NCI-H748 (cell line): ENCODE results near the gene SLC35E3.

Experiments used
- DNase-seq: peaks from one replicate; lab custom pipeline; 2025; ENCODE audit not compliant: unreplicated experiment; lab: John Stamatoyannopoulos, UW

The SLC35E3 gene

DNA sequence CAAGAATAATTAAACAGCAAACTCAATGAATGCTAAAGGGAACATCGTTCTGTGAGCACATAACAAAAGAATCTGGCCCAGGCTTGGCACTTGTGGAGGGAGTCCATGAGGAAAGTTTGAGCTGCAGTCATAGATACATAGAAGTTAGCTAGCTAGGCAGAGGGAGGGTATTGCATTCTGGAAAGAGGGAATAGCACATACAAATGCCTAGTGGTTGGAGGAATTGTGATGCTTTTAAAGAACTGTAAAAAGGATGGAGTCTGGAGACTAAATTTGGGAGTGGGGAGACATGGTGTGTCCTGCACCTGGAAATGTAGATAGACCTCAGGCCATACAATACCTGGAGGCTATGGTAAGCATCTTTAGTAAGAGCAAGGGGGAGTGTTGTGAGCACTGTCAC lies 24.0 kb downstream of the SLC35E3 start:
- no peak for DNase-seq

DNA sequence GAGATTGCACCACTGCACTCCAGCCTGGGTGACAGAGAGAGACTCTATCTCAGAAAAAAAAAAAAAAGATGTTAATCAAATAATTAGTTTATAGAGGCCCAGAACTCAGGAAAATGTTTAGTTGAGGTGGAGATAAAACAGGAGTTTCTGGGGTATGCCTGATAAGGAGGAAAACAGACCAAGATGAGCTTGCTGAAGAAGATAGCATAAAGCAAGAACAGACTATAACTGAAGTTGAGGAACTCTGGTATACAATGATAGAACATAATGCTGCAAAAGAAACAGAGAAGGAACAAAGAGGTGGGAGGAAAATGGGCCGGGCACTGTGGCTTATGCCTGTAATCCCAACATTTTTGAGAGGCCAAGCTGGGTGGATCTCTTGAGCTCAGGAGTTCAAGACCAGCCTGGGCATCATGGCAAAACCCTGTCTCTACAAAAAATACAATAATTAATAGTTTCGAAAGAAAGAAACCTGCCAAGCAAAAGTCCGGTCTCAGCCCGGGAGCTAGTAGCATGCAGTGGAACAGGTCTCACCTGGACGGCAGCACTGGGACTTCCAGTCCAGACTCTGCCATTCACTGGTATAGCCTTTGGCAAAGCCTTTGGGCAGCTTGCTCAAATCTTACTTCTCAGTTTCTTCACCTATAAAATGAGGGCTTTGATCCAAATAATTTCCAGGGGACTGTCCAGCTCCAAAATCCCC lies 25.4 kb downstream of the SLC35E3 start:
- no peak for DNase-seq

DNA sequence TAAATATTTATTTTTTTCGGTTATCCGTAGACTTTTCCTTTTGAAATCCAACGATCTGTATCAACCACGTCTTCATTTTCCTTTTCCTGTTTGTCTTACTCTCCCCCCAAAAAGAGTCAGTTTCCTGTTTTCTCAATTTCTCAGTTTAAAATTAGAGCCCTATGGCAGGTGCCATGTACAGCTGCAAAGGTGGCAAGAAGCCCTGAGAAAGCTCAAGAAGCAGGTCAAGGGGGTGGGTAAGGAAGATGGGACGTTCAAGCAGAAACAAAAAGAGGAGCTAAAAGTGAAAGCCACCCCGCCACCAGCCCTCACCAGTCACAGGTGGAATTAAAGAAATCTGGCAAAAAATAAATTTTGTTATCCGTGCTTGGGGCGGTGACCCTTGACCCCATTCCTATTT lies 26.7 kb downstream of the SLC35E3 start:
- no peak for DNase-seq

DNA sequence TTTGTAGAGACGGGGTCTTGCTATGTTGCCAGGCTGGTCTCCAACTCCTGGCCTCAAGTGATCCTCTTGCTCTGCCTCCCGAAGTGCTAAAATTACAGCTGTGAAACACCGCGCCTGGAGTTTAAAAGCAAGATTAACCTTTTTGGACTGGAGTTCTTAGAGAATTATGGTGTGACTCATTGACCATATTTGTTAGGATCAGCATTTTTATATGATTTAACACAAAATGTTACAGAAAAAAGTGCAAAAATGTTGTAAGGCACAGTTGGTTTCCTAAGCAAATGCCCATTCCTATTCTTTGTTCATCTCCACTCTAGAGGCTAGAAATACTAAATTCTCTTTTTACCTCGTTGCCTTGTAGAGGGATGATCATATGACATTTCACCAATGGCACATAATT lies 27.6 kb downstream of the SLC35E3 start:
- no peak for DNase-seq

DNA sequence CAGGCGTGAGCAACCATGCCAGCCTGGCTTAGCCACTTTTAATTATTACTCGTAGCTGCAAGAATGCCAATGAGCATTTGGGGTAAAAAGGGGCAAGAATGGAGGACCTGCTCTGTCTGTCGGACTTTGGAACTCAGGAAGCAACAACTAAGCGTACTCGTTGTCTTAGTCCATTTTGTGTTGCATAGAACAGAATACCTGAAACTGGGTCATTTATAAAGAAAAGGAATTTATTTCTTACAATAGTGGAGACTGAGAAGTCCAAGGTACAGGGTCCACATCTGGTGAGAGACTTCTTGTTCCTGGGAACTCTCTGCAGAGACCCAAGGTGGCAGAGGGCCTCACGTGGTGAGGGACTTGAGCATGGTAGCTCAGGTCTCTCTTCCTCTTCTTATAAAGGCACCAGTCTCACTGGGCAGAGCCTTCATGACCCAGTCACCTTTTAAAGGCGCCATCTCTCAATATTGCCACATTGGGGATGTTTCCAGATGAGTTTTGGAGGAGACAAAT lies 29.2 kb downstream of the SLC35E3 start:
- DNase-seq: no peak

DNA sequence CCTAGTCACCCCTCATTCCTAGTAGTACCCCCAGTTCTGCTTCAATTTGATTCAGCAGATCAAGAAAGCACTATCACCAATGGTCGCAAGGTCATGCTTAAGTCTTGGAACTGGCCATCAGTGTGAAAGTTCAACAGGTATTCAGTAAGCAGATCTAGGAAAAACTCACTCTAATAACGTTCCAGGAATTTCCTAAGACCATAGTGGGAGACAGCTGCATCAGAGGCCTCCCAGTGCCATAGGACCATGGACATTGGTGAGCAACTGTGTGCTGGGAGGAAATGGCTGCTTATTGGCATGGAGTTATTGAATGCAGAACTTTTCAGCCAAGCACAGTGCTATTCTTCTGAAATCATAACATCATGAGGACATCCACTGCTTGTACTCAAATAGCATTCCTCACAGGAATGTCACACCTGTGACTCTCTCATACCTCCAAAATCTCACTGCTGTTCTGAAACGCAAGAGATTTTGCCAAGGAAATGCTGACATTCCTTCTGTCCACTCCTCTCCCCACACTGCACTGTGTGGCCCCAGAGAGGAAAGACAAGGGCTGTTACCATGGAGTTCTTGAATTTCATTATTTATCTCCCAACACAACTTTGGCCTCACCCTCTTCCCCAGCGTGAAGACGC lies 31.1 kb downstream of the SLC35E3 start:
- no peak for DNase-seq

DNA sequence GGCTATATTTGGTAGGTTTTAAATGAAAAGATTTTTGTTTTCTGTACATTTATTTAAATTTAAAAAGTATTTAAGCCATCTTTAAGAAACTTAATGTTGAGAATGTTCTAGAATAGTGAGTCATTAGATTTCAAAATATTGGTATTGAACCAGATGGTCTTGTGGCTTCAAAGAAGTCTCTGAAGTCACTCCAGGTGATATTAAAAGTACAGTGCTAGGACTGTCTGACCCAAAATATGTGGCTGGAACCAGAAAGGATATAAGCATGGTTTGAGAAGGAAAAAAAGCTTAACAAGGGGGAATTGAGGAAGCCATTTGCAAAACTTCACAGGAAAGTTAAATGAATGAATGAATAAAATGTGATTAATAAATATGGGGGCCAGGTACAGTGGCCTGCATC lies 33.3 kb downstream of the SLC35E3 start:
- DNase-seq: no peak

DNA sequence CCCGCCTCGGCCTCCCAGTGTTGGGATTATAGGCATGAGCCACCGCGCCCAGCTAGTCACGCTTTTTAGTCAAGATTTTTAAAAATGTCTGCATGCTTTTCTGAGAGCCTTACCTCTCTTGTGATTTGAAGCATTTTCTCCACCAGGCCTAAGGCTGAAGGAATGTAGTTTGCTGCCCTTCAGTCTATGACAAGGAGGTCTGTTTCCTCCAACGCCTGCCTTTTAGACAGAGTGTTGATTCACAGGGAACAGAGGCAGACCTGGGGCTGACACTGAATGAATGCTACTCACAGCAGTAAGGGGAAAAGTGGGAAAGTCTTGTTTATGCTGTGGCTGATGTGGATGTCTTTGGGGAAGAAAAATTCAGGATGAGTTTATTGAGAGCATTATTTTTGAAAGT lies 34.8 kb downstream of the SLC35E3 start:
- no peak for DNase-seq

DNA sequence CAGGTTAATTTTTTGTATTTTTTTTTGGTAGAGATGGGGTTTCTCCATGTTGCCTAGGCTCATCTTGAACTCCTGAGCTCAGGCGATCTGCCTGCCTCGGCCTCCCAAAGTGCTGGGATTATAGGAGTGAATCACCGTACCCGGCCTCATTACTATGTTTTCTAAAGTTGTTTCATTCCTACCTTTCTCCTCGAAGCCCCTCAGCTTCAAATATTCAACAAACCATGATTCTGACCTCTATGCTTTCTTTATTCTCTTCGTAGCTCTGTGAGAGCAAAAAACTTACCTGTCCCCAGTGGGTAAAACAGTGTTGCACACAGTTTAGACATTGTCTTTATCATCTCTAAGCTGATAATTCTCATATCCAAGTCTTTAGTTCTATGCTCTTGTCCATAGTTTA lies 35.8 kb downstream of the SLC35E3 start:
- no peak for DNase-seq

DNA sequence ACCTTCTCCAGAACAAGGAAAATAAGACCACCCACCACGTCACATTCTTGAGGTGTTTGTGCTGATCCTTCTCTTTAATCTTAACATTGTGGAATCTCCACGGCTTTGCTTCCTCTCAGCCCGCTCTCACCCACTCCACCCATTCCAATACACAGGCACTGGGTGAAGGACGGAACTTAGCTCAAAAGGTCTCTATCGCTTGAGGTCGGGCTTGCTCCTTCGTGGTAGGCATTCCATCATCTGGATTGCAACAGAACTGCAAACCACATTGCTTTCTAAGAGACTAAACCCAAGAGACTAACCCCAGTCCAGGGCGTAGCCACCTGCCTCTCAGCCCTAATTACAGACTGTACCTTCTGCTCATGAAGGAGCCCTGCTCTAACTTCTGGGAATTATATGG lies 38.0 kb downstream of the SLC35E3 start:
- DNase-seq: no peak

DNA sequence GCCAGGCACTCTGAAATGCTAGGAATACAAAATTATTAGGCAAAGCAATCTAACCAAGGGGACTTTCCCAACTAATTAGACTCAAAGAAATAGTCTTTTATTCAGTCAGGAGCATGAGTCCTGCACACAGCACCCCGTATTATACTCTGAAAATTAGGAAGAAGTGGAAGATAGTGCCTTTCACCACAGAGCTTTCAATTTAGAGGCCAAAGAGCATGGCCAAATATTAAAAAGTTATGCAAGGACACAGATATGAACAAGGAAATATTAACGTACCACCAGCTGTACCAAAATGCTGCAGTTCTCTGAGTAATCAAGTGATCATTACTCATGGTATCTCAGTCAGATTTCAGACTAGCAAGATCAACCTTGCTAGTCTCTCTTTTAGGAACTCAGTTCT lies 39.4 kb downstream of the SLC35E3 start:
- no peak for DNase-seq

DNA sequence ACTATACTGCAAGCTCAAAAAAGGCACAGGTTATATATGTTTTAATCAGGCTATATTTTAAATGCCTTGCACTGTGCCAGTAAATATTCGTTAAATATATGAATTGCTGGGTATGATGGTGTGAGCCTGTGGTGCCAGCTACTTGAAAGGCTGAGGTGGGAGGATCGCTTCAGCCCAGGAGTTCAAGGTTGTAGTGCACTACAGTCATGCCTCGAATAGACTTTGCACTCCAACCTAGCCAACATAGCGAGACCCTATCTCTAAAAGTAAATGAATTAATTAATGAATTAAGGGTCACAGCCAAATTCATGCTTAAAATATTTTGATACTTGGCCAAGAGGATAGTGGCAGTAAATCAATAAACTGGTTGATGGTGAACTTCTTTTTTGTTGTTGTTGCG lies 39.8 kb downstream of the SLC35E3 start:
- DNase-seq: no peak

DNA sequence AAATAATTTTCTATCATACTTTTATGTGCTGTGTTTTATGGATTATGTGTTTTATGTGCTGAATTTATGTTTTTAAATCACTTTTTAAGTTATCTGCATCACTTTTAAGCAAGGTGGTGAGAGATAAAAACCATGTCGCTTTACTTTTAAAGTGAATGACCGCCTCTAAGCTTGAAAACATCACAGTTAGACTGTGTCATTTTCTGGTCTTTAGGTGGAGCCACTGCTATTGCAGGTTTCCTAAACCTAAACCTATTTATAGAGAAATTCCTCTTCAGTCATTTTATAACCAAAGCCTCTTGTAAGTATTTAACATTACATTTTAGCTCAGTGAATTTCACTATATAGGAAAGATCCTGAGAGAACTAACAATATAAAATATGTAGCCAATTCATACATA lies 41.0 kb downstream of the SLC35E3 start:
- DNase-seq: no peak

DNA sequence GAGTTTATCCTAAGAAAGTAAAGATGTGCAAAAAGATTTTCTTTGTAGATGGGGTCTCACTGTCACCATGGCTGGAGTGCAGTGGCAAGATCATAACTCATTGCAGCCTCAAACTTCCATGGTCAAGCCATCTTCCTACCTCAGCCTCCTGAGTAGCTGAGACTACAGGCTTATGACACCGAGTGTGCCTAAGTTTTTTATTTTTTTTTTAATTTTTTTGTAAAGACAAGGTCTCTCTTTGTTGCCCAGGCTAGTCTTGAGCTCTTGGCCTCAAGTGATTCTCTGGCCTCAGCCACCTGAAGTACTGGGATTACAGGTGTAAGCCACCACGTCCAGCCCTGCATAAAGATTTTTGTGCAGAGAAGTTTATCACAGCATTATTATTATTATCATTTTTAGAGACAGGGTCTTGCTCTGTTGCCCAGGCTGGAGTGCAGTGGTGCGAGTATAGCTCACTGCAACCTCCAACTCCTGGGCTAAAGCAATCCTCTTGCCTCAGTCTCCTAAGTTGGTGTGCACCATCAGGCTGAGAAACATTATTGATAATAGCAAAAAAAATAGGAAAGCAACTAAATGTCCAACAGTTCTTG lies 42.7 kb downstream of the SLC35E3 start:
- DNase-seq: no peak

DNA sequence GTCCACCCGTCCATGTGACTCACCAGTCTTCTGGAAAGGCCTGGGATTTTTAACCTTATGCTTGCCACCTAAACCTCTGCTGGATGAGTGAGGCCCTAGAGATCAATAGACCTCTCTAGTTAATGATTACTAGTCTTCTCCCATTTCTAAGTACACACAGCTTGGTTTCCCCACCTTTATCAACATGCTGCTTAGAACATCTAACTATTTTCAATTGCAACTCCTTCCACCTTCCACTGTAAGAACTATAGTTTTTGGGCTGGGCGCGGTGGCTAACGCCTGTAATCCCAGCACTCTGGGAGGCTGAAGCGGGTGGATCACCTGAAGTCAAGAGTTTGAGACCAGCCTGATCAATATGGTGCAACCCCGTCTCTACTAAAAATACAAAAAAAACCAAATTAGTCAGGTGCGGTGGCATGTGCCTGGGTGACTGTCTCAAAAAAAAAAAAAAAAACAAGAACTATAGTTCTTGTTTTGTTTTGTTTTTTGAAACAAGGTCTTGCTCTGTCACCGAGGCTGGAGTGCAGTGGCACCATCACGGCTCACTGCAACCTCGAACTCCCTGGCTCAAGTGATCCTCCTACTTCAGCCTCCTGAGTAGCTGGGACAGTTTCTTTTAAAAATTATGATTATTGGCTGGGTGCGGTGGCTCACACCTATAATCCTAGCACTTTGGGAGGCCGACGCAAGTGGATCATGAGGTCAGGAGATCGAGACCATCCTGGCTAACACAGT lies 43.3 kb downstream of the SLC35E3 start:
- DNase-seq: no peak

DNA sequence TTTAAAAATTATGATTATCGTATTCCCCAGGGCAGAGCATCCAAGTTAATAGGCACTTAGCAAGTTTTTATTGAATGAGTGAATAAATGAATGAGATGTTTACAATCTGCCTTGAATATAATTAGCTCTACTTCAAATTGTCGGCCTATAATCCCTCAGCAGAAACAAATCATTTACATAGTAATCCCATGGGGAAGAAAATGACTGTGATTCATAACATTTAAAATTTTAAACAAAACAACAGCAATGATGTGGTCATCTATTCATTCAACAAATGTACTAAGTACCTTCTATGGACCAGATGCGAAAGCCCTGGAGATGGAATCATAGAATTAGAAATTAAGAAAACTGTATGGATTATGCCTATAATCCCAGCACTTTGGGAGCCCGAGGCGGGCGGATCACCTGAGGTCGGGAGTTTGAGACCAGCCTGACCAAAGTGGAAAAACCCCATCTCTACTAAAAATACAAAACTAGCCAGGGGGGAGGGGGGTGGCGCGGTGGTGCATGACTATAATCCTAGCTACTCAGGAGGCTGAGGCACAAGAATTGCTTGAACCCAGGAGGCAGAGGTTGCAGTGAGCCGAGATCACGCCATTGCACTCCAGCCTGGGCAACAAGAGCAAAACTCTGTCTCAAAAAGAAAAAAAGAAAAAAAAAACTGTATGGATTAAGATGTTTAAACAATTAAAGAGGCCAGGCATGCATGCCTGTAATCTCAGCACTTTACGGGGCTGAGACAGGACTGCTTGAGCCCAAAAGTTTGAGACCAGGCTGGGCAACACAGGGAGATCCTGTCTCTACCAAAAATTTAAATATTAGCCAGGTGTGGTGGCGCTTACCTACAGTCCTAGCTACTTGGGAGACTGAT lies 44.3 kb downstream of the SLC35E3 start:
- DNase-seq: no peak

DNA sequence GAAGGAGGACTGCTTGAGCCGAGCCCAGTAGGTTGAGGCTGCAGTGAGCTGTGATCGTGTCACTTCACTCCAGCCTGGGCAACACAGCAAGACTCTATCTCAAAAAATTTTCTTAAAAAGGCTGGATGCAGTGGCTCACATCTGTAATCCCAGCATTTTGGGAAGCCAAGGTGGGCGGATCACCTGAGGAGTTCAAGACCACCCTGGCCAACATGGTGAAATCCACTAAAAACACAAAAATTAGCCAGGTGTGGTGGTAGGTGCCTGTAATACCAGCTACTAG lies 44.9 kb downstream of the SLC35E3 start:
- no peak for DNase-seq

DNA sequence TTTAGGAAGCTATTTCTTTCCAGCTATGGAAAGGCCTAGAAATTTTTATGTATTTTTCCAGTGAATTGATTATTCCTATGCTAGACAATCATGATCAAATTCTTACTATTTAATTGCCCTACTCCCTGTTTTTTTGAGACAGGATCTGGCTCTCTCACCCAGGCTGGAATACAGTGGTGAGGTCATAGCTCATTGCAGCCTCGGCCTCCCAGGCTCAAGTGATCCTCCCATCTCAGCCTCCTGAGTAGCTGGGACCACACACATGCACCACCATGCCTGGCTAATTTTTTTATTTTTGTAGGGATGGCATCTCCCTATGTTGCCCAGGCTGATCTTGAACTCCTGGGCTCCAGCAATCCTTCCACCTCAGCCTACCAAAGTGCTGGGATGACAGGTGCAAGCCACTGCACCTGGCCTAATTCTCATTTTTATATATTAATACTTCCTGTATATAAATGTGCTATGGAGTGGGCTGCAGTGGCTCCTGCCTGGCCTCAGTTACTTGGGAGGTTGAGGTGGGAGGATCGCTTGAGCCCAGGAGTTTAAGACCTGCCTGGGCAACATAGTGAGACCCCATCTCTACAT lies 46.0 kb downstream of the SLC35E3 start:
- DNase-seq: no peak

DNA sequence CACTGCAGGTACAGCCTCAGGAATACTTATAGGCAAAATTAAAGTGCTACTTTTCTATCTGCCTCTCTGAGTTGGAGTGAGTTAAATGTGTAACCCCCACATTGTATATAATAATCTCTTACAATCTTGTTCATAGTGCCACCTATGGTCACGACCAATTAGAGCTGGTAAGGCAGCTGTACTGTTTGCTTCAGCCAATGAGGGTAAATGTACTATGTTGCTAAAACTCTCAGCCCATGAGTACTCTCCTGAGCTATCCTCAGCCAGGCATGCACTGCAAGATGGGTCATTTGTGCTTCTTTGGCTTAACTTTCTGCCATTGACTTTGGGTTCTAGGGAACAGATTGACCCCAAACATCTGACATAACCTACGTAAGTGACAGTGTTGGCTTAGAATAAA lies 47.0 kb downstream of the SLC35E3 start:
- DNase-seq: peak; percentile 18

DNA sequence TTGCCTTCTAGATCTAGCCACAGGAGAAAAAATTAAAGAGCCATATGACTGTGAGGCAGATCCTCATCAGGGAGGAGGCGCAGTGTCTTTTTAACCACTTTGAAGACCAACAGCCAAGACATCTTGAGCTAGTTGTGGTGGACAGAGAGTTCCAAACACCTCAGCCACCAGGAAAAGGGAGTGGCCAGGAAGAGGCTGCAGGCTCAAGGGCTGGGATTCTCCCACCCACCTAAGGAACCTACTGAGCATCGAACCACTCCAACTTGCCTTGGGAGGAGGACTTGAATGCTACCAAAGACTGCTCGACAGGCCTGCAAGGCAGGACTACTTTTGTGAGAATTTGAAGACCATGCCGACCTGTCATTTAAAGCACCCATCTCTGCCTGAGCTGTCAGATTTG lies 47.5 kb downstream of the SLC35E3 start:
- no peak for DNase-seq
